H54 (cell line): ENCODE measurements around the gene ELMO1.

Experiments used
- DNase-seq: peaks from one replicate; pipeline ENCODE4 v3.0.0; 2011; ENCODE audit warnings: low spot score, mixed read lengths; ENCODE audit not compliant: insufficient read length
- FAIRE-seq: peaks from 3 replicates; lab custom pipeline; 2011; peaks lifted over from hg19 to GRCh38; lab: Jason Lieb, UNC
- POLR2A ChIP-seq: IDR thresholded peaks from 2 replicates; pipeline ENCODE4 v1.6.1; 2011; ENCODE audit warnings: low read depth, mild to moderate bottlenecking, low read length

Gene ELMO1

DNA sequence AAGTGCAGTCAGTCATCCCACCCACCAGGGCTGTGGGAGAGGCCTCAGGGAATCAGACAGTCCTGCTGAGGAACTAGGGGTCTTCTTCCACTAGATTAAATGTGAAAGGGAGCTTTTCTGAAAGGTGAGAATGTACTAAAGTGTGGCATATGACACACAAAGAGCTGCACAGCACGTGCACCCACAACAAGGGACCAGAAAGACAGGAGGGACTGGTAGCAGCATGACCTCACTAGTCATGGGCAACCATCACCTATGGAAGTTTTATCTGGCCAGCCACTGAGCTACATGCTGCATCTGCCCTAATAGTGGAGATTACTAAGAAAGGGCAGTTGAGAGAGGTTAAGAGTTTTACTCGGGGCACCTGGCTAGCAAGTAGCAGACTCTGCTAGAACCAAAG lies 519.9 kb downstream of the ELMO1 start:
- TF ChIP-seq POLR2A, result no peak
- FAIRE-seq, result no peak
- no peak for DNase-seq

DNA sequence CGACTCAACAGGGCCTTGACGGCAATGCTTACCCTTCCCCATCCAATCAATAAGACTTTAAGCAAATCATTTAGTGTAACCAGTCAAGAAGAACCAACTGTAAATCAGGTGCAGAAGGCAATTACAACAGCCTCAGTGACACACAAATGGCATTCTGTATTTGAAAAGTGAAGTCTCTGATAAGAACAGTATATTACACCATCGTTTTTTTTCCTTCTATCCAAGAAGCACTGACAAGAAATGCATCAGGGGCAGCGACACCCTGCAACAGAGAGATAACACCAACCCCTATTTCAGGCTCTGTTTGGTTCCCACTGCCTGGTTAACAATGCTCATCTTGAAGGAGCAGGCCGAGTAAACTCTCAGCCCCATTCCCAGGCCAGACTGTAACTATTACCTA lies 520.4 kb downstream of the ELMO1 start:
- no peak for DNase-seq
- no peak for FAIRE-seq
- TF ChIP-seq POLR2A, result no peak

DNA sequence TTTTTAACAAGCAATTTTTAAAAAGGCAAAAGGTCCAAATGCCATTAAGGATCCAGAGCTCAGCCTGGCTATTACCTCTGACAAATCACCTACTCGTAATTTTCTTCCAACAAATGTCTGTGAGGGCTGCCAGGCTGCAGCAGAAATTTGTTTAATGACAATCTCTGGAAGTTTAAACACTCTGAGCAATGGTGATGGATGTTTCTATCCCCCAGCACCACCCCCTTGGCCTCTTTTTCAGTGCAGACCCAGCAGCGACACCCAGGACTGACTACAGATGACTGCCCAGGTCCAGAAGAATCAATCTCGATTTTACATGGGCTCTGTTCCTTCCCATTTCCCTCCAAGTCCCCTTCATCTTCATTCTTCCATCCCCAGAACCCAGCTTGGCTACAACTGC lies 523.0 kb downstream of the ELMO1 start:
- DNase-seq (no peak), FAIRE-seq (no peak)
- TF ChIP-seq POLR2A, result no peak

DNA sequence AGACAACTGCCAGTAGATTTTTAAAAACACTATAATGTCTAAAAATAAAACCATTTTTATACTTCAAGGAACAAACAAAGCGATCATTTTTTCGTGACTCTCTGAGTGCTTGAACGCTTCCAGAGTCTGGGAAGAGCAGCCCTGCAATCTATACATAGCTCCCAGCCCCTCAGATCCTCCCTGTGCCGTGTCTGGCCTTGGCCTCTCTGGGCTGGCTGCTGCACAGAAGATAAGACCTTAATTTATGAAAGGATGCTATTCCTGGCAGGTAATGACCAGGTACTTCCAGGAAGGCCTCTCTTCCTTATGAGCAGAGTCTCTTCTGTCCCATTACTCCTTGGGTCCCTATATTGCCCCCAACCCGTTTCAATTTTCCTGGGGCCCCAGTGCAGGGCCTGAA lies 523.5 kb downstream of the ELMO1 start:
- FAIRE-seq (no peak), DNase-seq (no peak)
- TF ChIP-seq POLR2A, result no peak

DNA sequence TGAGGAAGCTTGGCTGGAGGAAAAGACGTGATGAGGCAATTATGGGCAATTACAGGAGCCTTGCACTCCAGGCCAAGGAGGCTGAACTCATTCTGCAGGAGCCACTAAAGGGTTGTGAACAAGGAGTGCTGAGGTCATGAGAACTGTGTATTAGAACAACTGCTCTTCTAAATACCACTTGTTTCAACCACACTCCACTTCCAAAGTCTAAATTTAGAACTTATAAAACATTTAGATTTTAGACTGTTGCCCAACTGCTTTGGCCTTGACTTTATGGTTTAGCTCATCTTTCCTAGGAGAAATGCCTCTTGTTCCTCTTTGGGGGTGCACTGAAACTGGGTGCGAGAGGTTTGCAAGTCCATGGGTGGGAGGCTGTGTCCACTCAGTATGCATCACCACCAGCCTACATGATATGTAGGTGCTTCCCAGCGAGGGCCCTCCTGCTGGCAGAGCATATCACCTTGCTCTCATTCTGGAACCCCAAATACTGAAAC lies 524.7 kb downstream of the ELMO1 start:
- FAIRE-seq, result no peak
- no peak for TF ChIP-seq POLR2A
- no peak for DNase-seq

DNA sequence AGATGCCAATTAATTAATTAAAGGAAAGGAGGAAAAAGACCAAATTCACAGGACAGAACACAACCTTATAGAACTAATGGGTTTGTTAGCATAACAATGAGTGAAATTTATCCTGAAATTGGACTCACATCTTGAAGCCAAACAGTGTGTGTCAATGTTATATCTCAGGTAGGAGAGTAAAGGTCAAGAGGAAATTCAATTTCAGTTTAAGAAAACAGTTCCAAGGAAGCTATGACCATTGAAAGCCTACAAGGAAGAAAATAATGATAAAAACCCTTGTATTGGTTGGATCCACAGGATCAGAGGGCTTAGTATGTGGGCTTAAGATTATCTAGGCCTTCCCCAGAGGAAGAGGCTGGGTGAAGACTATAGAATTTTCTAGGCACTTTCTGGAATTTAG lies 525.5 kb downstream of the ELMO1 start:
- FAIRE-seq, result no peak
- TF ChIP-seq POLR2A, result no peak
- no peak for DNase-seq

DNA sequence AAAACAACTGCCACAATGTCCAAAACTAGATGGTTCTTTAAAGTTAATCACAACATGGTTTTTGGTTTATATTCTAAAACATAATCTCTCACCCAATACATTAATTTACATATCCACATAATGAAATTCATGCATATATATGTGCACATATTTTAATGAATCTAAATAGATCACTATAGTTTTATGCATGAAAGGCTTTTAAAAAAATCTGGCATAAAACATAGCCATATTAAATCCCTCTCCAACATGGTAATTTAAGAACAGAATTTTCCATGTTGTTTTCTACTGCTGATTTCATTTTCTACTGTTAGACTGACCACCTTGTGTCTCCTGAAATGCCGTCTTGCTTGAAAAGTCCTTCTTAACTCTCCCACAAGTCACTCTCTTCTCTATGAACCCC lies 528.2 kb downstream of the ELMO1 start:
- DNase-seq, result no peak
- TF ChIP-seq POLR2A, result no peak
- no peak for FAIRE-seq

DNA sequence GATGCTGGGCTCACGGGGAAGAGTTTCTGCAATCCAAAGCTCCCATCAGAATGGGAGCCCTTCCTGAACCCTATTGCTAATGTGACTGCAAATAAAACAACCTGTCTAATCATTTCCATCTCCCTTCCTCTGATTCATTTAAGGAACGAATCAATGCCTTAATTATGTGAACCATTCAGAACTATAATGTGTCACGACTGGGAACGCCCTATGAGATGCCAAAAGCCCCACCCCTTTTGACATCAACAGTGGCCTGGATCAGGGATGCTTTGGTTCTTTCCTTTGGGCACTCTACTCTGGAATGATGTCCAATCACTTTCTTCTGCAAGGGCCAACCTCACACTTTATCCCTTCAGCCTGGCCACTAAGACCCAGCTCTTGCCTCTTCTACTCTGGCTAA lies 528.9 kb downstream of the ELMO1 start:
- FAIRE-seq (no peak), DNase-seq (no peak)
- TF ChIP-seq POLR2A, result no peak

DNA sequence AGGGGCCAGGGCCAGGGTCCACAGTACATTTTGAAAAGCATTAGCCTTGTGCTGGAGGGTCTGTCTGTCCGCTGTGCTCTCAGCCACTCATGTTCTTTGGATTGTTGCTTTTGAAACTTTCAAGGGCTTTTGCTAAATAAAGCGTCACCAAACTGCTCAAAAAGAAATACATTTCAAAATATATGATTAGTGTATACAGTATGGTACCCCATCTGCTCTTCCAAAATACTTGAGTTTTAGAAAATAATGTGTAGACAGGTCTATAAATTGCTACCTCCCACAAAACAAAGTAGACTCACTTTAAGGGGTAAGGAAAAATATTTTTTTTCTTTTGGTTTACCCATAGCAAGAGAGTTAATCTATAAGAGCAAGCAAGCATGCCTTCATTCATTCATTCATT lies 530.1 kb downstream of the ELMO1 start:
- no peak for FAIRE-seq
- no peak for DNase-seq
- no peak for TF ChIP-seq POLR2A

DNA sequence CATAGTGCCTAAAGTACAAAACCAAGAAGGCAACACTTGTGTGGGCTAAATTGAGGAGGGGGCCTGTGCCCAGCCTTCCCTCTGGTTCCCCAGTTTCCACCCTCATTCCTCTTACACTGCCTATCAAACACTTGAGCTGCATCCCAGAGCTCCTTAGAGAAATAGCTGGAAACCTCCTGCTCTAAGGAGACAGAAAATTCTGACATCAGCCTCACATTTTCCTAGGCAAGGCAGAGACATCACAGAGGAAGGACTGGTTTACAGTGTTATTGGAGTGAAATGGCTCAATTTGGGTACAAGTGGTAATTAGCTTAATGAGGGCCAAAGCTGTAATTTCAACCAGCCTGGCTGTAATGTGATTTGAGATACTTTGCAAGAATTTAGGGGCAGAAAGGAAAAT lies 532.0 kb downstream of the ELMO1 start:
- FAIRE-seq, result no peak
- DNase-seq, result no peak
- TF ChIP-seq POLR2A, result no peak

DNA sequence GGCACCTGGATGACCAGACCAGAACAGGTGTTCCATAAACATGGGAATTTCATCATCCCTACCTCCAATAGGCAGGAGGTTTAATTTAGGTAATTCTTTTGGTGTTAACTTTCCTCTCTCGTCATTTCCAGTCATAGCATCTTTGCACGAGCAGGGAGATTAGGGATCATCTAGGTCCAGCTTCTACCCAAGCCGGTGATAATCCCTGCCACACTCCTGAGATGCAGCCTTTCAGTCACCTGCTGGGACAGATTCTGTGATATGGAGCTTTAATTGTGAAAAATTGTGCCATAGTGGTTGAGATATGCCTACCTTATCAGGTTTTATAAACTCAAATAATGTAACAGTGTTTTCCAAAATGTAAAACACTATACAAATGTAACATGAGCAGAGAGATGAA lies 532.5 kb downstream of the ELMO1 start:
- DNase-seq (no peak), FAIRE-seq (no peak)
- no peak for TF ChIP-seq POLR2A

DNA sequence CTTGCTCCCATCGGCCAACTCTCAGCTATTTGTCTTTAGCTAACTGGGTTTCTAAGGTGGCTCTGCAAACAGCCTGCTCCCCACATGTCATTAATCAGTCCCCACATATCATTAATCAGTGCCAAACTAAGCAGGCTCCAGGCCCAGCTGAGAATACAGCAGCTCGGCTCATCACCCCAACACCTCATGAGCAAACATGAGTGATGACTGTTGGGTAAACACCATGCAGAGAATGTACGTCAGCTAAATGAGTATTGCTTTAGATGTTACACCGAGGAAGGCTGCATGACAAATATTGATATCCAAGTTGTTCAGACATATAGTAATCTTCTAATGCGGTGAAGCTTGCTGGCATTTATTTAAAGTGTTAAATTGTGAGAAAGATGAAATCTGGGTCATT lies 536.9 kb downstream of the ELMO1 start:
- FAIRE-seq (no peak), DNase-seq (no peak)
- no peak for TF ChIP-seq POLR2A

DNA sequence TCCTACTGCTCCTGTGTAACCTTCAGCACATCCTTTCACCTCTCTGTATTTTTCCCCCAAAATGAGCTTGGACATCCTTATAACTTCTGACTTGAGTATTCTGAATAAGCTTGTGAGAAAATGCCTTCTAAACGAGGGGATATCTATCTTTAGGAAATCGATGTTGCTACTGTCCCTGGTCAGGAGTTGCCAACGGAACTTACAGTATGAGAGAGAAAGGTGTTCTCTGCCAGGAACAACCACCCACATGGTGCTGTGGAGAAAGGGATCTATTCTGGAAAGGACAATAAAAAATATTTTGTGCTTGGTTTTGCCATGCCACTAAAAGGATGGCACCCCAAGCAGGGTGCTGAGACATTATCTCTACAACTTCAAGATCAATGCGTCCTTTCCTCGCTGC lies 537.8 kb downstream of the ELMO1 start:
- DNase-seq, result no peak
- no peak for FAIRE-seq
- no peak for TF ChIP-seq POLR2A

DNA sequence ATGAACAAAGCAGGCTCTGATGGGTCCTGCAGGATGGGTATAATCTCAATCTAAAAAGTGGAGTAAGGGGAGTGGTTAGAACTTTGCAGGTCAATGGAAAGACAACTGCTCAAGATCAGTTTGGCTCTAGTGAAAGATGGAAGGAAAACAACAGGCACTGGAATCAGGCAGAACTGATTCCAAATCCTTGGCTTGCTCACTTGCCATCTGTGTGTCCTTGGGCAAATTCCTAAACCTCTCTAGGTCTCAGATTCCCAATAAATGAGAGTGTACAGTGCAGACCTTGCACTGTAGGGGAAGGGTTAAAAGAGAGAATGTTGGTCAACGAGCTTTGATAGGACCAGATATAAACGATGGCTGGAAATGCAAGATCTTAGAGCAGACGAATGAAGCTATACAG lies 538.3 kb downstream of the ELMO1 start:
- DNase-seq, result no peak
- FAIRE-seq, result no peak
- TF ChIP-seq POLR2A, result no peak

DNA sequence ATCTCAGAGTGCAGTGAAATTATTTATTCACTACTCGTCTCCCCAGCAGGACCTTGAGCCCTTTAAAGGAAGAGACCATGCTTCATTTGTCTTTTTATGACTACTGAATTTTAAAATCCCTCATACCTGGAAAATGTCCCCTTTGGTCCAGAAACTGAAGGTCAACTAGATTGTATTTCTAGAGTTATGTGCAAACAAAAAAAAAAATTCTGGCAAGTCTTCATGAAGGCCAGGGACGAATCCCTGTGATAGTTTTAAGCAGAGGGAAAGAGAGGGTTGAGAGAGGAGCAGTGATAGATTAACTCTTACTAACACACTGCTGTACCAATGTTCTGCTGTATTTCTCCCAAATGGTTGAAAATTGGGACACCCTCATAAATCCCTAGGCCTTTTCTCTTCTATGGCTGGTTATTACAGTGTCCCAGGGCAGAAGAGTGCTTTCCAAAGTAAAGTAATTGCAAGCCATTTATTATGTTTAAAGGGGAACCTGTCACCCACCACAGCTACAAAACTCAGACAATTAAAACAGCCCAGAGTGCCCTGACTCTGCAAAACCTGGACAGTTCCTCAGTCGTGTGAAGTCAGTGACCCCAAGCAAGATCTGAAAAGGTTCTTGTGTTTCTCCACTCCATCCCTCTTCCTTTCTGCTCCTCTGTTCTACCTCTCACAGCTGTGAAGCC lies 541.6 kb downstream of the ELMO1 start:
- no peak for TF ChIP-seq POLR2A
- no peak for DNase-seq
- no peak for FAIRE-seq
